NCI-H2107 treated with DMSO at 0.1 percent for 48 hours (cell line): ENCODE measurements around the gene ATM.
"Not testable (repeated sequence)": the region's sequence is repeated elsewhere in the genome, so short reads cannot be mapped to it uniquely, and the experiment has no call there.

ENCODE experiments used
- DNase-seq: peaks from one replicate; lab custom pipeline; 2025; ENCODE audit not compliant: unreplicated experiment; lab: John Stamatoyannopoulos, UW

Gene ATM

DNA sequence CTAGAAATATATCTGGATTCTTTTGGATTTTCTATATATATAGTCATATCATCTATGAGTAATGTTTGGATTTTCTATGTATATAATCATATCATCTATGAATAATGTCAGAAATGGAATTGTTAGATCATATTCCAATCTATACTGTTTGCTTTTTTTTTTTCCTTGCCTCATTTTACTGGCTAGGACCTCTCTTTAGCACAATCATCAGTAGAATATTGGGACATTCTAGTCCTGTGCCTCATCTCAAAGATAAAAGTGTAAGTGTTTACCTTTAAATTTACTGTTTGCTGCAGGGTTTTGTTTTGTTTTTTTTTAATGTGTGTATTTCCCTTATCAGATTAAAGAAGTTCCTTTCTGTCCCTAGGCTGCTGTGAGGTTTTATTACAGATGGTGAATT lies 147.4 kb downstream of the ATM start:
- DNase-seq: no peak

DNA sequence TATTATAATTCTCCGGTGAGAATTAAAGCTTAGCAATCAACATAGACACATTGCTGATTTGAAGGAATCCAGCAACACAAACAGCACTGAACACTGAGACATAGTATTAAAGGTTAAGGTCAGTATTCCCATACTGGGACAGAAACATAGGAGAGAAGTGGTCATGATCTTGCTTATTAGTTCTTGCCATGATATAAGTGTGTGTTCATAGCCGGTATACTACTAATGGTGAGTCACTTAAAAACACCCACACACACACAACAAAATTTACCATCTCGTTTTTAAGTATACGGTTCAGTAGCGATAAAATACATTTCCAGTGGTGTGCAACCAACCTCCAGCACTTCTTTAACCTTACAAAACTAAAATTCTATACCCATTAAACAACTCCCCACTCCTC lies 148.1 kb downstream of the ATM start:
- DNase-seq: no peak

DNA sequence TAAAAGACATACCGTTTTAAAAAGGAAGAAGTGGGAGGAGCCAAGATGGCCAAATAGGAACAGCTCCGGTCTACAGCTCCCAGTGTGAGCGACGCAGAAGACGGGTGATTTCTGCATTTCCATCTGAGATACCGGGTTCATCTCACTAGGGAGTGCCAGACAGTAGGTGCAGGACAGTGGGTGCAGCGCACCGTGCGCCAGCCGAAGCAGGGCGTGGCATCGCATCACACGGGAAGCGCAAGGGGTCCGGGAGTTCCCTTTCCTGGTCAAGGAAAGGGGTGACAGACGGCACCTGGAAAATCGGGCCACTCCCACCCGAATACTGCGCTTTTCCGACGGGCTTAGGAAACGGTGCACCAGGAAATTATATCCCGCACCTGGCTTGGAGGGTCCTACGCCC lies 150.6 kb downstream of the ATM start:
- DNase-seq: not testable (repeated sequence)

DNA sequence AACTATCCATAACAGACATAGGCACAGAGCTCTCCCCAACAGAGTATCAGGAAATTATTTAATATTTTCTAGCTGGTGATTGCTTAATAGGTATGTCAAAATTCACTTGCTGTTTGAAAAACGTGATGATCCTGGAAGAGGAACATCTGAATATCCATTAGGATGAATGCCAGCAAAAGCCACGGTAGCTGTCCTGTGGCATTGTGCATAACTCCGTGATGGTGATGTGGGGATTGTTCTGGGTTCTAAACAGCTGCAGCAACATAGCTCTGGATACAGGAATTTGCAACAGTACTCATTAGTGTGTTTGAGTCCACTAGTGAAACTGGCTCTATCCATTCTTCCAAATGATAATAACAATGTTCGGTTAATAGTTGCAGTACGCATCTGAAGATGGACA lies 165.7 kb downstream of the ATM start:
- no peak for DNase-seq

DNA sequence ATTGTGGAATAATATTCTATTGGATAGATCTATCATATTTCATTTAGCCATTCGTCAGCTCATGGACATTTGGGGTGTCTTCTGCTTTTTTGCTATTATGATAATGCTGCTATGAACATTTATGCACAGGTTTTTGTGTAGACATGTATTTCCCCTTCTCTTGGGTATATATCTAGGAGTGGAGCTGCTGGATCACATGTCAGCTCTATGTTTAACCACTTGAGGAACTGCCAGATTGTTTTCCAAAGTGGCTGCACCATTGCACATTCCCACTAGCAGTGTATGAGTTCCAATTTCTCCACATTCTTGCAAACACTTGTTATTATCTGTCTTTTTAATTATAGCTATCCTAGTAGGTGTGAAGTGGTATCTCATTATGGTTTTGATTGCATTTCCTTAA lies 169.5 kb downstream of the ATM start:
- no peak for DNase-seq

DNA sequence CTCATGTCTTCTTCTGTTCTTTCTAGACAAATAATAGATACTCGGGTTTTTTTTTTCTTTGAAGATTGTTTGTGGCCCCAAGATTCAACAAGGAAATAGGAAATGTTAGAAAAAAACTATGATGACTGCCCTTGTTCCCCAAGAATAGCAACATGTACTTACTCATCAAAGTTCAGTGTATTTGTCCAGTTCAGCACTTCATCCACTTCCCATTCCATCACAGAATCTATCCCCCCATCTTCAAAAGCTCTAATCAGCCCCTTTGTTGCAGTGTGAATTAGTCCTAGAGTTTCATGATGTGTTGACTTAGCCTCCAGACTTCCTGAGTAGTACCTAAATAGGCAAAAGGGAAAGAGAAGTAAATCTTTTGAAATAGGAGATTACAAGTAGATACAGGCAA lies 170.2 kb downstream of the ATM start:
- no peak for DNase-seq

DNA sequence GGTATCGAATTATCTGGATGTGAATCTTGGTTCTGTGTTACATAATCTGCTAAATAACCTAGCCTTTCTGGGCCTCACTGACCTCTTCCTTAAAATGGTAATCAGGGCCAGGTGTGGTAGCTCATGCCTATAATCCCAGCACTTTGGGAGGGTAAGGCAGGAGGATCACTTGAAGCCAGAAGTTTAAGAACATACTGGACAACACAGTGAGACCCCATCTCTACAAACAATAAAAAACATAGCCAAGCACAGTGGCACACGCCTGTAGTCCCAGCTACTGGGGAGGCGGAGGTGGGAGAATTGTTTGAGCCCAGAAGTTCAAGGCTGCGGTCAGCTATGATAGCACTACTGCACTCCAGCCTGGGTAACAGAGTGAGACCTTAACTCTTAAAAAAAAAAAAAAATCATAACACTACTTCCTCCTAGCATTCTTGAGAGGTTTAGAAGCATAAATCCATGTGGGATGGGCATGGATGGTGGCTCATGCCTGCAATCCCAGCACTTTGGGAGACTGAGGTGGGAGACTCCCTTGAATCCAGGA lies 171.9 kb downstream of the ATM start:
- no peak for DNase-seq

DNA sequence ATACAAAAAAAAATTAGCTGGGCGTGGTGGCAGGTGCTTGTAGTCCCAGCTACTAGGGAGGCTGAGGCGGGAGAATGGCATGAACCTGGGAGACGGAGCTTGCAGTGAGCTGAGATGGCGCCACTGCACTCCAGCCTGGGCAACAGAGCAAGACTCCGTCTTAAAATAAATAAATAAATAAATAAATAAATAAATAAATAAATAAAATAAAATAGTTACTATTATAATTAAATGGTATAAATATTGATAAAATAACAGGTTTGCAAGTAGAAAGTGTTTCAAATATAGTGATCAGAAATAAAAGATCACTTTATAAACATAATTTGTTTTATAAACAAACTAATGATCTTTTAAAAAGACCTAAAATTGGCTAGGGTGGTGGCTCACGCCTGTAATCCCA lies 173.8 kb downstream of the ATM start:
- not testable (repeated sequence) for DNase-seq

DNA sequence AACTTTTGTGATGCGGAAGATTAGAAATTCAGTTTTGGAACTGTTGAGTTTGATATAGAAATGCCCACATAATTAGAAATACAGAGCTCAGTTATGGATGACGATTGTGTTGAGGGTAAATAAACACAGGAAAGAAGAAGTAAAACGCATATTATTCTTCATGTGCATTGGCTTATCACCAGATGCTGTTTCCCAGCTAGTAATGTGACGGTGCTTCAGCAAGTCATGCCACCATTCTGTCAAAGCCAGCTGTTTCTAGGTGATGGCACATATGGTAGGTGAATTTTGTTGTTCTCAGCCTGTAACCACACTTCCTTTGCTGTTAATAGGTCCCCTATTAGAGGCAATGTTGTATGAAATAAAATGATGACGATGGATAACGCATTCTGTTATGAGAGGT lies 175.6 kb downstream of the ATM start:
- no peak for DNase-seq

DNA sequence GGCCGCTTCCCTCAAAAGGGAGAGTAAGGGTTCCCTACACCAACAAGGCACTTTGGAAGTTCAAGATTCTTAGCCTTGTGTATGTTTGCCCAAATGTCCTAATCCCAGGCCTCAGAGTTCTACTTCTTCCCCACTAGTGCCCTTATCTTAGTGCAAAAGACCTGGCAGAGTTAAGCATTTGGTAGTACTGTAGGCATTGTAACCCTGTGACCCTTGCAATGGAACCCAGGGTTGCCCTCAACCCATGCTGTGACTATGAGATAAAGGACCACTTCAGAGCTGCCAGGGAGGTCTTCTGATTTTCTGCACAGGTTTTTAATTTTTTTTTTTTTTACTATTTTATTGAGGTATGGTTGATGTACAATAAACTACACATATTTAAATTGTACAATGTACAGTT lies 179.4 kb downstream of the ATM start:
- no peak for DNase-seq

DNA sequence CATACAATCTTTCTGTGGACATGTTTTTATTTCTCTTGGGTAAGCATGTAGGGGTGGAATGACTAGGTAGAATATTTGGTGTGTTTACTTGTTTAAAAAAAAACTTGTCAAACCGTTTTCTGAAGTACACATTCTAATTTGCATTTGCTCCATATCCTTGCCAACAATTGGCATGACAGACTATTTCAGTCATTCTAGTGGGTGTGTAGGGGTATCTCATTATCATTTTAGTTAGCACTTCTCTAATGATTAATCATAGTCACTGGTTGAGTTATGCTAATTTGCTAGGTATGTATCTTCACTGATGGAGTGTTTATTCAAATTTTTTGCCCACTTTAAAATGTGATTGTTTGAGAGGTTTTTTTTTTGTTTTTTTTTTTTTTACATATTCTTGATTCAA lies 180.2 kb downstream of the ATM start:
- no peak for DNase-seq

DNA sequence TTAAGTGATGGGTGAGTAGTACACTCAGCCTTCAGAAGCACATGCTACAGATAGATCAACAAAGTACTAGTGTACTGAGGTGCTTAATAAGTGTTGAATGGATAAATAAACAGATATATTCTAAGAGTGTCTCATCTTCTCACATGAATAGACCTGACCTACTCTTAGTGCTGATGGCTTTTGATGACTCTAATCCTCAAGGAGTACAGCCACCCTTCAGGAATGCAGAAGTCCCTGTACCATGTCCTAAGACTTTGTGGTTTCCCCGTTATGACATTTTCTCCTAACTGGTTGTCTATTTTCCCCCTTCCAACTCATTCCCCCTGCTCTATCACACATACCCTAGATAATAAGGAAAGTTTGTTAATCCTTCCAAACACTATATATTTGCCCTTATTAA lies 182.8 kb downstream of the ATM start:
- DNase-seq: no peak

DNA sequence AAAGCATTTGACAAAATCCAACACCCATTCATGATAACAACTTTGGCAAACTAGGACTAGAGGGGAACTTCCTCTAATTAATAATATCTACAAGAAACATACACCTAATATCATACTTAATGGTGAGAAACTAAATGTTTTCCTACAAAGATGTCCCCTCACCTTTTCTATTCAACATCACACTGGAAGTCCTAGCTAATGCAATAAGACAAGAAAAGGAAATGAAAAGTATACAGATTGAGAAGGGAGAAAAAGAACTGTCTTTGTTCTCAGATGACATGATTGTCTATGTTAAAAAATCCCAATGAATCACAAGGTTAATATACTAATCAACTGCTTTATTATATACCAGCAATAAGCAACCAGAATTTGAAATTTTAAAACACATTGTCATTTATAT lies 192.1 kb downstream of the ATM start:
- DNase-seq: no peak

DNA sequence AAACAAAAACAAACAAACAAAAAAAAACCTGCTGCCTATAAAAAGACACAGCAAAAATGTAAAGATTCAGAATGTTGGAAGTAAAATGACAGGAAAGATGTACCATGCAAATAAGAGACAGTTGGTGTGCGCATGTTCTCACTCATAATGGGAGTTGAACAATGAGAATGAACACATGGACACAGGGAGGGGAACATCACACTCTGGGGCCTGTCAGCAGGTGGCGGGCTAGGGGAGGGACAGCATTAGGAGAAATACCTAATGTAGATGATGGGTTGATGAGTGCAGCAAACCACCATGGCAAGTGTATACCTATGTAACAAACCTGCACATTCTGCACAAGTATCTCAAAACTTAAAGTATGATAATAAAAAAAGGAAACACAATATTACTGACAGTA lies 194.7 kb downstream of the ATM start:
- DNase-seq: not testable (repeated sequence)
